Urinary bladder (tissue), 4 donors: ENCODE data around the gene ANKZF1. TPM values are rescaled to one million over a fixed set of nuclear protein-coding genes. Genes with fewer than 3 reads are reported as not detected.

Experiments used
- DNase-seq: peaks from one replicate; pipeline ENCODE4 v3.0.0-alpha.2; 2015; ENCODE audit errors: extremely low spot score
- H3K27ac ChIP-seq: one replicate; pipeline ENCODE4 v1.5.1; 2013; ENCODE audit warnings: low read depth, mild to moderate bottlenecking, moderate library complexity
- H3K36me3 ChIP-seq: one replicate; pipeline ENCODE4 v1.6.1; 2013; ENCODE audit warnings: mild to moderate bottlenecking, moderate library complexity; ENCODE audit not compliant: insufficient read depth
- H3K4me1 ChIP-seq: one replicate; pipeline ENCODE4 v1.6.1; 2013; ENCODE audit warnings: mild to moderate bottlenecking, moderate library complexity; ENCODE audit not compliant: insufficient read depth
- H3K4me3 ChIP-seq: one replicate; pipeline ENCODE4 v1.5.1; 2013; ENCODE audit warnings: low read depth, low read length
- WGBS: extraction: QIAGEN DNeasy Blood & Tissue Kit; methylation state at CpG from one replicate; pipeline ENCODE4 v1.1.7; 2013; 5-methylcytosine and 5-hydroxymethylcytosine counted together
- polyA plus RNA-seq: library from polyadenylated mRNA; stranded (reverse); fragments of 200-250 nt; gene quantifications from one replicate; pipeline ENCODE4 v1.2.3, GENCODE V29; 2013
- total RNA-seq: library from RNA; depleted of rRNA; stranded (reverse); fragments of >200 nt; gene quantifications from one replicate; pipeline ENCODE4 v1.2.3, GENCODE V29; 2014
- donor health status: healthy with polysubstance abuse.
- donor health status: healthy.

ANKZF1 gene
- total and polyA plus RNA-seq, 2 donors, result 22.3 to 30.6 TPM

GRCh38 chr2:219282375-219282774, 52.8 kb downstream of the ANKZF1 start:
- Histone ChIP-seq H3K4me1 (no peaks in the 10 kb centered on the region), H3K36me3 (peaks cover 4% of the 10 kb centered on the region), H3K27ac (no peak overlapping the region), H3K4me3 (no peak overlapping the region)
- no peak for DNase-seq
- 90% methylated on average over 5 of the region's 5 CpGs for WGBS

- no peaks in the 10 kb centered on the region for H3K4me1 ChIP-seq
- 85% methylated on average over 17 of the region's 17 CpGs for WGBS
These were observed 53.5 kb downstream of the ANKZF1 start for GRCh38 chr2:219282943-219283581.

GRCh38 chr2:219284501-219285372, 55.1 kb downstream of the ANKZF1 start:
- 88% methylated on average over 16 of the region's 16 CpGs for WGBS
- DNase-seq, result no peak

More at GRCh38 chr2:219282943-219283581, 53.5 kb downstream of the ANKZF1 start:
- no peak overlapping the region for H3K27ac ChIP-seq
- H3K36me3 ChIP-seq, result peaks cover 4% of the 10 kb centered on the region
- no peak for DNase-seq
- H3K4me3 ChIP-seq, result no peak overlapping the region

GRCh38 chr2:219285373-219285735, 55.7 kb downstream of the ANKZF1 start:
- Histone ChIP-seq H3K4me1 (no peaks in the 10 kb centered on the region), H3K27ac (no peak overlapping the region), H3K36me3 (peaks cover 4% of the 10 kb centered on the region), H3K4me3 (no peak overlapping the region)
- no peak for DNase-seq
- 79% methylated on average over 12 of the region's 12 CpGs for WGBS

More at GRCh38 chr2:219284501-219285372, 55.1 kb downstream of the ANKZF1 start:
- H3K4me3 ChIP-seq, result no peak overlapping the region
- no peaks in the 10 kb centered on the region for H3K4me1 ChIP-seq
- H3K36me3 ChIP-seq, result peaks cover 4% of the 10 kb centered on the region
- no peak overlapping the region for H3K27ac ChIP-seq

GRCh38 chr2:219285894-219286425, 56.4 kb downstream of the ANKZF1 start:
- H3K4me1 ChIP-seq, result no peaks in the 10 kb centered on the region
- no peak overlapping the region for H3K4me3 ChIP-seq
- peak; percentile 72 for DNase-seq
- peak overlapping the region; percentile 51 for H3K27ac ChIP-seq
- peaks cover 4% of the 10 kb centered on the region for H3K36me3 ChIP-seq
- 58% methylated on average over 17 of the region's 17 CpGs for WGBS

Other genes with a start within 250 kb of the ANKZF1 start
- not detected for gene FEV, start 244.6 kb upstream of the ANKZF1 start, total RNA-seq
- not detected for gene FEV, start 244.6 kb upstream of the ANKZF1 start, polyA plus RNA-seq
- gene CRYBA2, start 236.4 kb upstream of the ANKZF1 start, total RNA-seq, result not detected
- gene CRYBA2, start 236.4 kb upstream of the ANKZF1 start, polyA plus RNA-seq, result not detected
- not detected for gene CFAP65, start 188.3 kb upstream of the ANKZF1 start, total RNA-seq
- not detected for gene CFAP65, start 188.3 kb upstream of the ANKZF1 start, polyA plus RNA-seq
- gene IHH, start 168.9 kb upstream of the ANKZF1 start, total RNA-seq, result not detected
- gene IHH, start 168.9 kb upstream of the ANKZF1 start, polyA plus RNA-seq, result 0.13 TPM
- gene NHEJ1, start 69.0 kb upstream of the ANKZF1 start, total RNA-seq, result 13.3 TPM
- 17.6 TPM for gene NHEJ1, start 69.0 kb upstream of the ANKZF1 start, polyA plus RNA-seq
- gene SLC23A3, start 59.8 kb upstream of the ANKZF1 start, total RNA-seq, result 2.2 TPM
- 0.79 TPM for gene SLC23A3, start 59.8 kb upstream of the ANKZF1 start, polyA plus RNA-seq
- 23.0 TPM for gene CNPPD1, start 52.9 kb upstream of the ANKZF1 start, total RNA-seq
- gene CNPPD1, start 52.9 kb upstream of the ANKZF1 start, polyA plus RNA-seq, result 77.7 TPM
- 34.7 TPM for gene RETREG2, start 51.5 kb upstream of the ANKZF1 start, total RNA-seq
- 65.4 TPM for gene RETREG2, start 51.5 kb upstream of the ANKZF1 start, polyA plus RNA-seq
- gene ZFAND2B, start 23.0 kb upstream of the ANKZF1 start, total RNA-seq, result 15.3 TPM
- 38.2 TPM for gene ZFAND2B, start 23.0 kb upstream of the ANKZF1 start, polyA plus RNA-seq
- 25.7 TPM for gene ABCB6, start 10.8 kb upstream of the ANKZF1 start, total RNA-seq
- gene ABCB6, start 10.8 kb upstream of the ANKZF1 start, polyA plus RNA-seq, result 54.8 TPM
- gene ATG9A, start 170 bp upstream of the ANKZF1 start, total RNA-seq, result 20.7 TPM
- gene ATG9A, start 170 bp upstream of the ANKZF1 start, polyA plus RNA-seq, result 54.6 TPM
- gene GLB1L, start 15.6 kb downstream of the ANKZF1 start, total RNA-seq, result 12.0 TPM
- 6.5 TPM for gene GLB1L, start 15.6 kb downstream of the ANKZF1 start, polyA plus RNA-seq
- 11.2 TPM for gene STK16, start 15.7 kb downstream of the ANKZF1 start, total RNA-seq
- gene STK16, start 15.7 kb downstream of the ANKZF1 start, polyA plus RNA-seq, result 36.3 TPM
- gene TUBA4B, start 23.4 kb downstream of the ANKZF1 start, total RNA-seq, result not detected
- not detected for gene TUBA4B, start 23.4 kb downstream of the ANKZF1 start, polyA plus RNA-seq
- 4.8 TPM for gene TUBA4A, start 24.1 kb downstream of the ANKZF1 start, total RNA-seq
- 41.9 TPM for gene TUBA4A, start 24.1 kb downstream of the ANKZF1 start, polyA plus RNA-seq
- 38.7 TPM for gene DNAJB2, start 49.6 kb downstream of the ANKZF1 start, total RNA-seq
- 76.9 TPM for gene DNAJB2, start 49.6 kb downstream of the ANKZF1 start, polyA plus RNA-seq
- gene PTPRN, start 79.6 kb downstream of the ANKZF1 start, total RNA-seq, result 1.0 TPM
- 2.1 TPM for gene PTPRN, start 79.6 kb downstream of the ANKZF1 start, polyA plus RNA-seq
- gene RESP18, start 102.9 kb downstream of the ANKZF1 start, total RNA-seq, result not detected
- gene RESP18, start 102.9 kb downstream of the ANKZF1 start, polyA plus RNA-seq, result not detected
- gene DNPEP, start 158.1 kb downstream of the ANKZF1 start, total RNA-seq, result 36.9 TPM
- gene DNPEP, start 158.1 kb downstream of the ANKZF1 start, polyA plus RNA-seq, result 96.8 TPM
- 1,909 TPM for gene DES, start 188.6 kb downstream of the ANKZF1 start, total RNA-seq
- 8,236 TPM for gene DES, start 188.6 kb downstream of the ANKZF1 start, polyA plus RNA-seq
- 31.2 TPM for gene SPEG, start 205.0 kb downstream of the ANKZF1 start, total RNA-seq
- gene SPEG, start 205.0 kb downstream of the ANKZF1 start, polyA plus RNA-seq, result 226 TPM